LNCaP clone FGC (cell line): ENCODE results near the gene PRMT1.

Experiments used
- DNase-seq: peaks from one replicate; pipeline ENCODE4 v3.0.0-alpha.2; 2011; ENCODE audit warnings: low read depth
- H3K4me3 ChIP-seq: 2 replicates; pipeline ENCODE4 v1.5.1; 2011; ENCODE audit warnings: mild to moderate bottlenecking, low read depth, low read length, control low read depth
- CTCF ChIP-seq: IDR thresholded peaks from 2 replicates; pipeline ENCODE4 v1.5.1; 2012; ENCODE audit warnings: mild to moderate bottlenecking; ENCODE audit not compliant: control insufficient read depth, insufficient read depth; ENCODE audit errors: extremely low read depth

Gene PRMT1

GRCh38 chr19:49642492-49643035 lies 34.5 kb upstream of the PRMT1 start:
- peak overlapping the region; percentile 91 for H3K4me3 ChIP-seq
- TF ChIP-seq CTCF, result no peak
- DNase-seq, result no peak

- TF ChIP-seq CTCF, result no peak
- DNase-seq, result no peak
- peak overlapping the region; percentile 91 for H3K4me3 ChIP-seq
These were observed 33.6 kb upstream of the PRMT1 start for GRCh38 chr19:49643466-49643865.

- DNase-seq, result no peak
- TF ChIP-seq CTCF, result no peak
These were observed 31.5 kb upstream of the PRMT1 start for GRCh38 chr19:49645592-49645991.

GRCh38 chr19:49645995-49646394 lies 31.1 kb upstream of the PRMT1 start:
- TF ChIP-seq CTCF, result no peak
- no peak for DNase-seq
- H3K4me3 ChIP-seq, result no peak overlapping the region

More at GRCh38 chr19:49645592-49645991, 31.5 kb upstream of the PRMT1 start:
- no peak overlapping the region for H3K4me3 ChIP-seq

GRCh38 chr19:49646586-49646985 lies 30.5 kb upstream of the PRMT1 start:
- no peak for DNase-seq
- no peak overlapping the region for H3K4me3 ChIP-seq
- no peak for TF ChIP-seq CTCF

- TF ChIP-seq CTCF, result no peak
- H3K4me3 ChIP-seq, result no peak overlapping the region
- no peak for DNase-seq
These were observed 25.8 kb upstream of the PRMT1 start for GRCh38 chr19:49651029-49651819.
